IMR-90 (cell line): ENCODE data around the gene PBX3.

Source experiments
- BHLHE40 ChIP-seq: fragments of 150-350 bp; IDR thresholded peaks from 2 replicates; pipeline ENCODE4 v1.6.1; 2016; ENCODE audit warnings: mild to moderate bottlenecking, low read depth, low read length
- CEBPB ChIP-seq: IDR thresholded peaks from 2 replicates; pipeline ENCODE4 v1.6.1; 2012; ENCODE audit warnings: low read depth, low read length, improper control_type of control experiment
- CTCF ChIP-seq: conservative IDR thresholded peaks from 2 replicates; pipeline ENCODE4 v1.5.1; 2012; ENCODE audit warnings: mild to moderate bottlenecking, low read depth, low read length, improper control_type of control experiment
- ELK1 ChIP-seq: fragments of 150-350 bp; IDR thresholded peaks from 2 replicates; pipeline ENCODE4 v1.6.1; 2016; ENCODE audit warnings: low read depth, mild to moderate bottlenecking, low read length, moderate library complexity, borderline replicate concordance
- FOS ChIP-seq: fragments of 150-350 bp; IDR thresholded peaks from 2 replicates; pipeline ENCODE4 v1.6.1; 2016; ENCODE audit warnings: low read depth, low read length
- MAFK ChIP-seq: IDR thresholded peaks from 2 replicates; pipeline ENCODE4 v1.6.1; 2012; ENCODE audit warnings: low read depth, low read length, improper control_type of control experiment
- MXI1 ChIP-seq: IDR thresholded peaks from 2 replicates; pipeline ENCODE4 v1.6.1; 2012; ENCODE audit warnings: low read depth, mild to moderate bottlenecking, low read length, moderate library complexity, borderline replicate concordance
- POLR2A ChIP-seq: IDR thresholded peaks from 2 replicates; pipeline ENCODE4 v1.6.1; 2012; ENCODE audit warnings: mild to moderate bottlenecking, low read depth, low read length
- RAD21 ChIP-seq: IDR thresholded peaks from 2 replicates; pipeline ENCODE4 v1.6.1; 2012; ENCODE audit warnings: low read length, improper control_type of control experiment
- RFX5 ChIP-seq: IDR thresholded peaks from 2 replicates; pipeline ENCODE4 v1.8.0; 2012; ENCODE audit warnings: low read depth, mild to moderate bottlenecking, low read length, moderate library complexity
- SMC3 ChIP-seq: fragments of 150-350 bp; IDR thresholded peaks from 2 replicates; pipeline ENCODE4 v1.6.1; 2016; ENCODE audit warnings: low read depth, mild to moderate bottlenecking, antibody characterized with exemption, low read length, moderate library complexity

GRCh38 chr9:125785248-125785751, 38.1 kb downstream of the PBX3 start:
- TF ChIP-seq CTCF (no peak), MXI1 (no peak), POLR2A (no peak), CEBPB (no peak), RFX5 (no peak), BHLHE40 (no peak), SMC3 (no peak), ELK1 (no peak), RAD21 (no peak), MAFK (no peak), FOS (no peak)
